K562 (cell line): ENCODE results near the gene YBX2. TPM values are rescaled to one million over a fixed set of nuclear protein-coding genes. Genes with fewer than 3 reads are reported as not detected.

ENCODE experiments used
- ASH1L ChIP-seq: fragments of 450-650 bp; IDR thresholded peaks from 2 replicates; pipeline ENCODE4 v1.6.1; 2018; ENCODE audit warnings: borderline replicate concordance, mild to moderate bottlenecking, low read depth; ENCODE audit not compliant: partially characterized antibody
- DNMT1 ChIP-seq: fragments of 450-650 bp; IDR thresholded peaks from 2 replicates; pipeline ENCODE4 v1.6.1; 2016; ENCODE audit warnings: antibody characterized with exemption, mild to moderate bottlenecking
- ESRRB ChIP-seq: fragments of 250-450 bp; sonication (Bioruptor Pico); IDR thresholded peaks from 2 replicates; pipeline ENCODE4 v1.5.0; 2020; ENCODE audit warnings: mild to moderate bottlenecking, moderate library complexity, borderline replicate concordance
- MNT ChIP-seq, 2 experiments: fragments of 450-650 bp; conservative IDR thresholded peaks; 2 replicates each; pipeline ENCODE4 v1.6.1; 2017; ENCODE audit warnings: mild to moderate bottlenecking in 2 of 2, moderate library complexity in 2 of 2
- MYNN ChIP-seq, 2 experiments: sonication (generic); formaldehyde crosslinking in 1 of 2; IDR thresholded peaks; 2 replicates each; pipeline versions ENCODE4 v1.5.0 to v1.6.1; 2016 to 2020; ENCODE audit warnings: antibody characterized with exemption in 1 of 2, missing genetic modification reagents in 1 of 2
- NFATC3 ChIP-seq: fragments of 450-650 bp; IDR thresholded peaks from 2 replicates; pipeline ENCODE4 v1.6.1; 2017; ENCODE audit warnings: mild to moderate bottlenecking
- PML ChIP-seq: IDR thresholded peaks from 2 replicates; pipeline ENCODE4 v1.6.1; 2012; ENCODE audit warnings: low read length, inconsistent platforms
- PTRF ChIP-seq: fragments of 450-650 bp; IDR thresholded peaks from 2 replicates; pipeline ENCODE4 v1.6.1; 2016; ENCODE audit warnings: mild to moderate bottlenecking, missing genetic modification characterization, missing compliant biosample characterization
- RBM17 ChIP-seq: fragments of 200-400 bp; formaldehyde crosslinking; IDR thresholded peaks from 2 replicates; pipeline ENCODE4 v1.6.1; 2017; ENCODE audit warnings: low read depth, mild to moderate bottlenecking, low read length, borderline replicate concordance
- RFX7 ChIP-seq: fragments of 250-450 bp; sonication (Bioruptor Pico); IDR thresholded peaks from 2 replicates; pipeline ENCODE4 v1.5.1; 2021; ENCODE audit warnings: mild to moderate bottlenecking
- SMAD1 ChIP-seq: fragments of 150-350 bp; IDR thresholded peaks from 2 replicates; pipeline ENCODE4 v1.6.1; 2014; ENCODE audit warnings: low read length, low read depth; ENCODE audit not compliant: partially characterized antibody
- TBL1XR1 ChIP-seq, 2 experiments: IDR thresholded peaks; 2 replicates each; pipeline ENCODE4 v1.6.1; 2012; ENCODE audit warnings: improper control_type of control experiment in 2 of 2, low read length in 2 of 2, mild to moderate bottlenecking in 1 of 2
- TRIM25 ChIP-seq: fragments of 450-650 bp; IDR thresholded peaks from 2 replicates; pipeline ENCODE4 v1.7.0; 2016; ENCODE audit warnings: borderline replicate concordance
- ZNF436 ChIP-seq: fragments of 250-450, 450-650 bp; sonication (Bioruptor Pico); formaldehyde crosslinking; IDR thresholded peaks from 2 replicates; pipeline ENCODE4 v1.7.0; 2020; ENCODE audit warnings: mild to moderate bottlenecking
- polyA plus RNA-seq, 8 experiments: library from polyadenylated mRNA; depleted of rRNA in 4 of 8; stranded (reverse) in 5 of 8; unstranded in 3 of 8; fragments of >200 nt; fragmentation: Nextera tagmentation in 2 of 8; fragmentation: Illumina TruSeq in 1 of 8; extraction: Ambion mirVana in 2 of 8; extraction: Trizol in 1 of 8; gene quantifications; 2 replicates each; pipeline versions ENCODE4 v1.2.1 to v1.2.3, GENCODE V29; 2011 to 2014; ENCODE audit warnings: inconsistent platforms in 1 of 8, missing spikeins in 1 of 8
- total RNA-seq, 7 experiments: library from RNA; depleted of rRNA in 6 of 7; stranded (reverse); fragments of >200 nt in 6 of 7; fragmentation: Illumina TruSeq in 2 of 7; extraction: Trizol in 2 of 7; gene quantifications; 2 replicates each; pipeline versions ENCODE4 v1.2.1 to v1.2.3, GENCODE V29; 2011 to 2021; ENCODE audit warnings: low replicate concordance in 1 of 7
- TF ChIP-seq, protein P1 (sequence below): fragments of 250-450 bp; sonication (Bioruptor Pico); IDR thresholded peaks from 2 replicates; pipeline ENCODE4 v1.8.0; 2022; ENCODE audit warnings: inconsistent platforms
- TF ChIP-seq, protein P2 (sequence below): fragments of 250-450 bp; sonication (Bioruptor Pico); IDR thresholded peaks from 2 replicates; pipeline ENCODE4 v1.5.0; 2021
- TF ChIP-seq, protein P3 (sequence below): fragments of 150-350 bp; IDR thresholded peaks from 2 replicates; pipeline ENCODE4 v1.6.1; 2014; ENCODE audit warnings: low read depth, mild to moderate bottlenecking, low read length, borderline replicate concordance

Gene YBX2
- total and polyA plus RNA-seq, 9 of the 15 experiments (the other 6 are each of a cell fraction or from before 2014, with no cell fraction given) = 0.03 to 0.59 (median 0.27) TPM; not detected in 6

GRCh38 chr17:7252176-7253043 lies 42.0 kb downstream of the YBX2 start, which contains the start of gene ELP5 (continued):
- peak; percentile 79 to 85 for TF ChIP-seq MNT (conservative IDR thresholded peaks at IDR 0.05)
- TF ChIP-seq, protein P1, sequence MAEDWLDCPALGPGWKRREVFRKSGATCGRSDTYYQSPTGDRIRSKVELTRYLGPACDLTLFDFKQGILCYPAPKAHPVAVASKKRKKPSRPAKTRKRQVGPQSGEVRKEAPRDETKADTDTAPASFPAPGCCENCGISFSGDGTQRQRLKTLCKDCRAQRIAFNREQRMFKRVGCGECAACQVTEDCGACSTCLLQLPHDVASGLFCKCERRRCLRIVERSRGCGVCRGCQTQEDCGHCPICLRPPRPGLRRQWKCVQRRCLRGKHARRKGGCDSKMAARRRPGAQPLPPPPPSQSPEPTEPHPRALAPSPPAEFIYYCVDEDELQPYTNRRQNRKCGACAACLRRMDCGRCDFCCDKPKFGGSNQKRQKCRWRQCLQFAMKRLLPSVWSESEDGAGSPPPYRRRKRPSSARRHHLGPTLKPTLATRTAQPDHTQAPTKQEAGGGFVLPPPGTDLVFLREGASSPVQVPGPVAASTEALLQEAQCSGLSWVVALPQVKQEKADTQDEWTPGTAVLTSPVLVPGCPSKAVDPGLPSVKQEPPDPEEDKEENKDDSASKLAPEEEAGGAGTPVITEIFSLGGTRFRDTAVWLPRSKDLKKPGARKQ (CRISPR knock-in tag) = no peak
- TF ChIP-seq SMAD1 = peak; percentile 44
- no peak for TF ChIP-seq PTRF (tag)
- TF ChIP-seq, protein P2, sequence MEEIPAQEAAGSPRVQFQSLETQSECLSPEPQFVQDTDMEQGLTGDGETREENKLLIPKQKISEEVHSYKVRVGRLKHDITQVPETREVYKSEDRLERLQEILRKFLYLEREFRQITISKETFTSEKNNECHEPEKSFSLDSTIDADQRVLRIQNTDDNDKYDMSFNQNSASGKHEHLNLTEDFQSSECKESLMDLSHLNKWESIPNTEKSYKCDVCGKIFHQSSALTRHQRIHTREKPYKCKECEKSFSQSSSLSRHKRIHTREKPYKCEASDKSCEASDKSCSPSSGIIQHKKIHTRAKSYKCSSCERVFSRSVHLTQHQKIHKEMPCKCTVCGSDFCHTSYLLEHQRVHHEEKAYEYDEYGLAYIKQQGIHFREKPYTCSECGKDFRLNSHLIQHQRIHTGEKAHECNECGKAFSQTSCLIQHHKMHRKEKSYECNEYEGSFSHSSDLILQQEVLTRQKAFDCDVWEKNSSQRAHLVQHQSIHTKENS (CRISPR knock-in tag) = no peak
- peak; percentile 75 for TF ChIP-seq PML
- TF ChIP-seq, protein P3, sequence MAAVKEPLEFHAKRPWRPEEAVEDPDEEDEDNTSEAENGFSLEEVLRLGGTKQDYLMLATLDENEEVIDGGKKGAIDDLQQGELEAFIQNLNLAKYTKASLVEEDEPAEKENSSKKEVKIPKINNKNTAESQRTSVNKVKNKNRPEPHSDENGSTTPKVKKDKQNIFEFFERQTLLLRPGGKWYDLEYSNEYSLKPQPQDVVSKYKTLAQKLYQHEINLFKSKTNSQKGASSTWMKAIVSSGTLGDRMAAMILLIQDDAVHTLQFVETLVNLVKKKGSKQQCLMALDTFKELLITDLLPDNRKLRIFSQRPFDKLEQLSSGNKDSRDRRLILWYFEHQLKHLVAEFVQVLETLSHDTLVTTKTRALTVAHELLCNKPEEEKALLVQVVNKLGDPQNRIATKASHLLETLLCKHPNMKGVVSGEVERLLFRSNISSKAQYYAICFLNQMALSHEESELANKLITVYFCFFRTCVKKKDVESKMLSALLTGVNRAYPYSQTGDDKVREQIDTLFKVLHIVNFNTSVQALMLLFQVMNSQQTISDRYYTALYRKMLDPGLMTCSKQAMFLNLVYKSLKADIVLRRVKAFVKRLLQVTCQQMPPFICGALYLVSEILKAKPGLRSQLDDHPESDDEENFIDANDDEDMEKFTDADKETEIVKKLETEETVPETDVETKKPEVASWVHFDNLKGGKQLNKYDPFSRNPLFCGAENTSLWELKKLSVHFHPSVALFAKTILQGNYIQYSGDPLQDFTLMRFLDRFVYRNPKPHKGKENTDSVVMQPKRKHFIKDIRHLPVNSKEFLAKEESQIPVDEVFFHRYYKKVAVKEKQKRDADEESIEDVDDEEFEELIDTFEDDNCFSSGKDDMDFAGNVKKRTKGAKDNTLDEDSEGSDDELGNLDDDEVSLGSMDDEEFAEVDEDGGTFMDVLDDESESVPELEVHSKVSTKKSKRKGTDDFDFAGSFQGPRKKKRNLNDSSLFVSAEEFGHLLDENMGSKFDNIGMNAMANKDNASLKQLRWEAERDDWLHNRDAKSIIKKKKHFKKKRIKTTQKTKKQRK = no peak
- TF ChIP-seq RFX7 (CRISPR knock-in tag) = no peak
- no peak for TF ChIP-seq ZNF436 (CRISPR knock-in tag)
- no peak for TF ChIP-seq TRIM25
- peak in 1 of 2 experiments; percentile 18; a peak in 1 of 4 replicates for TF ChIP-seq TBL1XR1 (IDR thresholded peaks at IDR 0.05; ENCODE audit: low read length in 2 of 2)
- TF ChIP-seq DNMT1 = no peak
- TF ChIP-seq ESRRB (CRISPR knock-in tag) = no peak
- no peak for TF ChIP-seq ASH1L
- TF ChIP-seq MYNN (IDR thresholded peaks at IDR 0.05) = no peak
- no peak for TF ChIP-seq MYNN (CRISPR knock-in tag; IDR thresholded peaks at IDR 0.05)
- no peak for TF ChIP-seq RBM17
- no peak for TF ChIP-seq NFATC3
